GM21526 (cell line): ENCODE data around the gene PIEZO2.

Source experiments
- ATAC-seq: cut with Tn5 transposase; IDR thresholded peaks from one replicate; pipeline ENCODE4 v1.9.1; 2021; ENCODE audit warnings: moderate library complexity; ENCODE audit not compliant: unreplicated experiment, low FRiP score

Gene PIEZO2

DNA sequence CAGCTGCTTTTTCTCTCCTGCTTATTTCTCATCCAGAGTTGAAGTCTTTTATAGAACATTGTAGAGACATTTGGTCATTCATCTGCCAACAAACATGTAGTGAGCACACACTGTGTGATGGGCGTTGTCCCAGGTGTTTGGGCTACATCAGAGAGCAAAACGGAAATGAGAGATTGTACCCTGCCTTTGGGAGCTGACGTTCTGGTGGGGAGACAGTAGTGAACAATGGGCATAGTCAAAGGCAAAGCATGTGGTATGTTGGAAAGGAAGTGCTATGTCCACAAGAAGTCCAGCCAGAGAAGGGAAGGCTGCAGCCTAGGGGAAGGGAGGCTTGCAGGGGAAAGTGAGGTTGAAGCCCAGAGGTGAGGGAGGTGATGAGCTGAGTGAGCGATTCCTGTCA is 78.1 kb downstream of the PIEZO2 start:
- ATAC-seq: no peak

DNA sequence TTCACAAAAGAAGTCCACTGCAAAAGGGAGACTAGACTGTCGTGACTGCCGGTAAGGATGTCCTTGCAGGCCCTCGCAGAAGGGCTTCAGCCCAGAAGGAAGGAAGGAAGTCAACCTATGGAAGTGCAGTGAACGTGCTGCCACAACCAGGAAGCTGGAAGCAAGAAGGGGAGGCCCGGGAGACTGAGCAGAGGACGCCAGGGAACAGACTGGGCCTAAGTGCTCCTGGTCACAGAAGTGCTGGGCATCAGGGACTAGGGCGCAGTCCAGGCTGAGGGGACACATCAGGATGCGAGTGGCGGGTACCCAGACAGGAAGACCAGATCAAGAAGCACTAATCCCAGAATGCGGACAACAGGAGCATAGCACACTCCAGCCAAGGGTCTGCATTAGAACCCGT is 78.8 kb downstream of the PIEZO2 start:
- no peak for ATAC-seq

DNA sequence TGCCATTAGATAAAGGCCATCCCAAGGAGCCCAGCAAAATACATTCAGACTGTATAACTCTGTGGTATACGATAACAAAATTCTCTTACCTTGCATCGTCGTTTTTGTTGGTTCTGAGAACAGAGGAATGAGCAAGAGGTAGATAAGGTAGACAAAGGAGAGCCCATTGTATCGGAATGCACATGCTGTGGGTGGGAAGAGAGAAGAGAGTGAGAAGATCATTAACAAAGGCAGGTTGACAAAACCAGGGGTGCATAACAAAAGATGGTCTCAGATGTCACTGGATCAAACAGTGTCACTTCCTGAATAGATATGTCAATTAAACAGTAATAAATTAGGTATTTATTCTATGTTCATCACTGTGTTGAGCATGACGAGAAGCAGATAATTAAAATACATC is 83.3 kb downstream of the PIEZO2 start:
- ATAC-seq: no peak

DNA sequence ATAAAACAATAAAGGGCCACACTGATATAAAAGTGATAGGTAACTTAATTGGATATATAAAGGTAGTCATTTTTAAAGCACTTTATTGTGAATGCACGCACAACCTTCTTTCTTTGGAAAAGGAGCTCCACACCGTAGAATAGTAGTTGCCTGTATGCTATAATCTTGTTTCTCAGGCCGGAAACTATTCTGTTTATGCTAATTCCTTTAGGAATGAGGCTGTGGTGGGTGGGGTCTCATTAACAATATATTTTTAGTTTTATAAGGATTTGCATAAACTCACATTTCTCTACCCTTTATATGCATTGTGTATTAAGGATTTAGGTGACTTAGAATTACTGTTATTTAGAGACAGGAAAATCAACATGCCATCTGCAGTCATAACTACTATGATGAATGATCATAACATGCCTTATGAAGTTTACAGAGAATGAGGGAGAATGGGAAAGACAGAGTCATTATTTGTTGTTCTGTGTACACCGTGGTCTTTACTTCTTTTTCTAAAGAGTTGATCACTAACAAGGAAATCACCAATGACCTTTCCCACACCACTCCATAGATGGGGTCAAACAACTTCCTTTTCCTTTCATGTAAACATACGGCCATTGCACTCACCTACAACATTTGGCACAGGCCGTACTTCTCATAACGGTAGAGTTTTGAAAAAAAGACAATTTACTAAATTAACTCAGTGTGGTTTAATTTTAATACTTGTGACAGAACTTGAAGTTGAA is 84.5 kb downstream of the PIEZO2 start:
- ATAC-seq: no peak

DNA sequence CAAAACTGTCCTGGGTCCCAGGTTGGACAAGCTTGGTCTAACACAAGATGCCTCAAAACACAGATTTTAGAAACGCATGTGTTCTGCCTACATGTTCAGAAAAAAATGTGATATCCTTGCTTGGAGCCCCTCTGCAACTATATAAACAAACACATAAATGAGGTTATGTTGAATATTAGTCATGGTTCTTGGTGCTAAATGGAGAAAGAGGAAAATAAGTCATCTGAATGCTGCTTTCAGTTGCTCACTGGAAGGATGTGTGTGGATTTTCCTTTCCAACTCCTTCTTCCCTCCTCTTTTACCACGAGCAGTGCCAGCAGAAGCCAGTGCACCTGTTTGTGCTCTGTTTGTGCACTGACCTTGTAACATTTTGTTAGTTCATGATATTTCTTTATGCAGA is 85.3 kb downstream of the PIEZO2 start:
- no peak for ATAC-seq

DNA sequence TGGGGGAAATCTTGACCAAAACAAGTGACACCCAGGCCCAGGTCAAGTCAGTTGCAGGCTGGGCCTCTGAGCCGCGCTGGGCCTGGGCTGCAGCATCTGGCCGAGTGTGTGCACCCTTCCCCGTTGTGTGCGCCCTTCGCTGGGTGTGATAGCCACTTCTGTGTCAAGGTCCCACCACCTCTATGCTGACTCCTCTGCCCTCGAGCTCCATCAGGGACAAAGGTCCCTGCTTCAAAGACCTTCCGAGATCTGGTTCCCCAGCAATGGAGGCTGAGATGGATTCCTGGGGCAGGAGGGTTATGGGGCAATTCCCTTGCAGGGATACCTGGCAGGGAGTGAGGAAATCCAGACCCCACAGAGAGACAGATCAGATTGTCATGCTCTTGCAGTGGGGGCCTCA is 93.6 kb downstream of the PIEZO2 start:
- no peak for ATAC-seq

DNA sequence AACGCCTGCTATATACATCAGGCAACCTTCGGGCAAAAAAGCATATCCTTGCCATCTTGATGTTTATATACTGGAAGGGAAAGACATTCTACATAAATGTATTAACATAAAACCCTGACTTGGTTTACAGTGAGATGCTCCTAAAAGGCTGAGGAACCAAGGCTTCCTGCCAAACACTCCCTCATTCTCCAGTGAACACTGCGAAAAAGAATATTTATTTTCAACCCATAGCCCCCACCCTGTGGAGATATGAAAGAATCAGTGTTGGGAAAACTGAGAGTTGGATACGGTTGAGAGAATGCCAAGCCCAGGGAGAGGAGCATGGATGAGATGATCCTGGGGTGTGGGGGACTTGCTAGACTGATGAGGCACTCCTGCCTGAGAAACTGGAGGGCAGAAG is 94.9 kb downstream of the PIEZO2 start:
- ATAC-seq: no peak

DNA sequence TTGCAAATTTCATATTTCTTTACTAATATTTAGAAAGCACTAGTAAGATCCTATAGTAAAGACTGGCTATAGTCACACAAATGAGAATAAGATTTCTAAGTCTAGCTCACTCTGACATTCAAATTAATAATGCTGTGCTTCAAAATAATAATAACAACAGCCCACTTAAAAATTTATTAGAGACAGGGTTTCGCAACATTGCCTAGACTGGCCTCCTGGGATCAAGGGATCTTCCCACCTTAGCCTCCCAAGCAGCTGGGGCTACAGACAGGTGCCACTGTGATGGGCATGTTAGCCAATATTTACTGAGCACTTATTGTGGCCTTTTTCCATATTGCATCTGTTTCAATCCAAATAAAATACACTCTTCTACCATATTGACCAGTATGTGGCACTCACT is 96.1 kb downstream of the PIEZO2 start:
- ATAC-seq: no peak

DNA sequence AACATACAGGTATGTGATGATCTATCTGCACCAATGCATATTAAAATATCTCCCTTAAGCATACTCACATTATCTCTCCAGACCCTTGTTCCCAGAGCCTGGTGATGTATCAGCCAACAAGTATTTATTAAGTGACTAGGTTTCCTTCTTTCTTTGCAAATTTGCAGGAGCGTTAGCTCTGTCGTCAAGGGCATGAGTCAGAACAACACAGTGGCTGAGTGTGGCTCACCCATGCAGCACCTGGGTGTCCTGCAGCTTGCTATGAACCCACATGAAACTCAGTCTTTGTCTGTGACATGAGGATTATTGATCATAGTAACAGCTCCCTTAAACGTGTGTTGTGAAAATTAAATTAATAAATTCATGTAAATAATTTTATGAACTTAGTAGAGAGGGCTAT is 96.6 kb downstream of the PIEZO2 start:
- ATAC-seq: no peak

DNA sequence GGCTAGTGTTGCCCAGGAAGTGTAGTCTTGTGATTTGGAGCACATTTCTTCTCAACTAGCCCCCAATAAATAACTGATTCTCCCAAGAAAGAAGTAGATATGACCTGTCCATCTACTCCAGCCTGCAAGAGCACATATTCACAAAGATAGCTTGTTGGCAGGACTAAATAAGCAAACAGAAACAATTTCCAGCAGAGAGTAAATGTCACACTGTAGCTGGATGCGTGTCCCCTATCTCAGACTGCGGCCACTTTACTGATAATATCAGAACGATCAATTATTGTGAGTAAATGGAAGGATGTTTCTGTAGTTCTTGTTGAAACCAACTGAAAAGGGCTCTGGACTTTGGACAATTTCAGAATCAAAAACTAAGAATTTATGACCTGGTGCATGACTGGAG is 97.9 kb downstream of the PIEZO2 start:
- ATAC-seq: no peak

DNA sequence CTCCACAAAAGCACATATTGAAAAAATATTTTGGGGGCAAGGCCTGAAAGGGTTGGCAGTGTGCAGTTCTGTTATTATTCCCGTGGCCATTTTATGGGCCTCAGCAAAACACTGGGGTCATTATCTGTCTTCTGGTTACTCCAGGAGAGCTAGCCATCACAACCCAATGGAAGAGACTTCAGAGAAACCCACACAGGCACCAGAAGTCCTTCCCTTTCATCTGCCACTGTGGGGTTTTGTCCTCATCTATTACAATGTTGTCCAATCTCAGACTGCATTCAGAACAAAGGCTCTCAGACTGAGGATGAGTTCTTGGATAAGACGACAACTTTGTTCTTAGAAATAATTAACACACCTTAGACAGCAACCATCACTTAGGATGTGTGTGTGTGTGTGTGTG is 98.4 kb downstream of the PIEZO2 start:
- no peak for ATAC-seq

DNA sequence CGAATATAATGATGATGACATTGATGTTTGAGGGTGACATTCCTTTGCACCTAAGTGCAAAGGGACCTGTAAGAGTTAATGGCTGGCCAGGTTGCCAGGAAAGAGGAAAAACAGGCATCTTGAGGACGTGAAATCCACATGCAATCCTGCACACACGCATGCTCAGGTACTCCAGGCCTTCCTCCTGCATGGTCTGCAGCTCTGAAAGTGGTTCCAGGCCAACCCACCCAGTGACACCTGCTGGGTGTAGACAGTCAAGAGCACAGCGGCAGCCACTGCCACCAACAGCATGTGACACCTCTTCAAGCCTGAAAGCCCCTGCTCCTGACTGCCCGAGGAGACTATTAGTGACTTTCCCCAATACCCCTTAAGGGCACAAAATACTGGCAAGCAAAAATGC is 101.6 kb downstream of the PIEZO2 start:
- no peak for ATAC-seq

DNA sequence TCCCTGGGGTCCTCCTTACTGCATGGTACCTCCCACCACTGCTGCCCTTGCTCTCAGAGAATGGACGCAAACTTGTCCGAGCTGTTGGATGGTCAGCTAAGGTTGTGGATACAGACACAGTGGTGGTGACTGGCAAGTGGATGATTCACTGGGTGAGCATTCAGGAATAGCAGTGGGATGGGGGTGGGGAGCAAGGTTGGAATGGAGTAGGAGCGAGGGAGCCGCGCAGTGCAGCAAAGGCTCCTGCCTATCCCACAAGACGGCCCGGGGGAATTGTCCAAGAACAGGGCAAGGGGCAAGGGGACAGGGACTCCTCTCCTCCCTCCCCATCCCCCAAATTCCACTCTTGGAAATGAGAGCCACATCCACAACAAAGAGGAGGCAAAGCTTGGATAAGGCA is 102.2 kb downstream of the PIEZO2 start:
- ATAC-seq: no peak

DNA sequence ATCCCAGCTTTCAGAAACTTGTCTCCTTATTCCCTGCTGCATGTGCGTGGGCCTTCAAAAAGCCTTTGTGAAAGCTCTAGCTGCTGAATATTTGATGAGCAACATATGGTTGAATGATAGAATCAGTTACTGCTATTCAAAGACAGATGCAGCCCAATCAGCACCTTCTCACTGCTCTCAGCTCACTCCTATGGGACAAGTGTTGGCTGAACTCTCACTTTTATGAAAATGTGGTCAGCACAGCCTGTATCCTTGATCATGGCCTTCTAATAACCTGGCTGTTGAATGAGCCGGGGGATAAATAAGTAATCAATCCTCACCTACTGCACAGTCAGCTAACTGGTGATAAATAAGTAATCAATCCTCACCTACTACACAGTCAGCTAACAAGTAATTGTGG is 103.2 kb downstream of the PIEZO2 start:
- ATAC-seq: no peak

DNA sequence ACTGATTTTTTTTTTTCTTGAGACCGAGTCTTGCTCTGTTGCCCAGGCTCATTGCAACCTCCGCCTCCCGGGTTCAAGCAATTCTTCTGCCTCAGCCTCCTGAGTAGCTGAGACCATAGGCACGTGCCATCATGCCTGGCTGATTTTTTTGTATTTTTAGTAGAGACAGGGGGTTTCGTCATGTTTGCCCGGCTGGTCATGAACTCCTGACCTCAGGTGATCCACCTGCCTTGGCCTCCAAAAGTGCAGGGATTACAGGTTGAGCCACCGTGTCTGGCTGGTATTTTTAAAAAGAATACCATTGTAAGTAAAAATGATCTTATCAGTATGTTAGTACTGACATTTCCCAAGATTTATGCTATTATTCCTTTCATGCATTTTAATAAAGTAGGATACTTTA is 105.7 kb downstream of the PIEZO2 start:
- no peak for ATAC-seq

DNA sequence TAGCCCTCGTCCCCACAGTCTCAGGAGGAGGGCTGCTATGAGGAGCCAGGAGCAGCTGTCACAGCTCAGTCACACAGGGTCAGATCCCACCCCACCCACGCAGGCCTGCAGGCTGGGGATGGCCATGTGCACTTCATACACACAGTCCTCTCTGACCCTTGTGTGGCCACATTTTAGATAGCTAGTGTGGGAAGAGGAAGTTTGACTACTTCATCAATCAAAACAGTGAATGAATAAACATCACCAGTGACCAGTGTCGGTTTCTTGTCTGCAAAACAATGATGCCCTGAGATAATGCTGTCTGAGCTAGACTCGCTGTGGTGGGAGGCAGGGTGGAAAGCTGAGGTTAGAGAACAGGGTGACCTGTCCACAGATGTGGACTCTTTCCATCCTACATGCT is 107.1 kb downstream of the PIEZO2 start:
- ATAC-seq: no peak

DNA sequence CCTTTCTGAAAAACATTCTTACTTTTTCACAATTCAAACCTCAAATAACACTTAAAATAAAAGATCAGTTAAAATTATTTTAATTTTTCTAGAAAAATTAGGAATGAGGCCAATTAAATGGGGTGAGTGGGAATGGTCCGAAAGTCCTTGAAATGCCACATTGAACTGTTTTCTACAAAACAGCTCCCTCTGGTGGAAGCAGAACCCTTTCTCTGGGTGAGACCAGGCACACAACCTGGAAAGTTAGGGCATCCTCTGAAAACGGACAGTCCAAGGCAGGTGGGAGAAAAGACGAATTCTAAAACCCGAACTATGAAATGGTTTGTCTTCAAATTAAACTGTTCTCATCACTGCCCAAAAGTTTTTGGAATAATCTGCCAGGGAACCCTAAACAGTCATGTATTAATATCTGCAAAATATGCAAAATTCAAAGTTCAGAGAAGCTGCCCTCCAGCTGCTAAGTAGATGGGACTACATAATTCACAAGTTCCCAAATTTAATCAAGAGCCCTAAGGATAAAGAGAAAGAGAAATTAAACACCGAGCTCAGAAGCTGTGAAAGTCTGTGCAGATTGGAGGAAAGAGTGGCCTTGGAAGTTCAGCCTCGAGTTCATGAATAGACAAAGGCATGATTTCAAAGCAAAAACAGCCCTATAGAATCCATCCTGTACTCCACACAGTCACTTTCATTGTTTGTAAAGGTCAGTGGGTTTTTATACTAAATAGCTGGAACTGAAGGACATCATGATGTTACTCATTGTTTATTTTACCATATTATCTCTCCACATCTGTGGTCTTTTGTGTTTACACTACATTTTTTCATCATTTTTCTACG is 108.3 kb downstream of the PIEZO2 start:
- no peak for ATAC-seq

DNA sequence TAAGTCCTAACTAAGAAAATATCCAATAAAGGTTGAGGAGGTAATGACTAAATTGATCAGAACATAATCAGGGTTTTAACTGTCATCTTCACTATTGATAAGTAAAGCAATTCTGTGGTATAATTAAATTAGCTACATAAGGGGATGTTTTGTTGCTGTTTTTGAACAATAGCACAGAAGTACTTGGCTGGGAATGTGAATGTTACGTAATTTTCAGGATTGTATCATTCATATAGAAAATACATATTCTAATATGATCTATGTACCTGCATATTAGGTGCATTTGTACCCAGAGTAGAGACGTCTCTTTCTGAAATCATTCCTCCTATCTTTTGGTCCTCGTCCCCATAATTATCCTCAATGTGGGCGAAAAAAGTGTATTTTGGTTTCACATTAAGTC is 109.0 kb downstream of the PIEZO2 start:
- ATAC-seq: no peak

DNA sequence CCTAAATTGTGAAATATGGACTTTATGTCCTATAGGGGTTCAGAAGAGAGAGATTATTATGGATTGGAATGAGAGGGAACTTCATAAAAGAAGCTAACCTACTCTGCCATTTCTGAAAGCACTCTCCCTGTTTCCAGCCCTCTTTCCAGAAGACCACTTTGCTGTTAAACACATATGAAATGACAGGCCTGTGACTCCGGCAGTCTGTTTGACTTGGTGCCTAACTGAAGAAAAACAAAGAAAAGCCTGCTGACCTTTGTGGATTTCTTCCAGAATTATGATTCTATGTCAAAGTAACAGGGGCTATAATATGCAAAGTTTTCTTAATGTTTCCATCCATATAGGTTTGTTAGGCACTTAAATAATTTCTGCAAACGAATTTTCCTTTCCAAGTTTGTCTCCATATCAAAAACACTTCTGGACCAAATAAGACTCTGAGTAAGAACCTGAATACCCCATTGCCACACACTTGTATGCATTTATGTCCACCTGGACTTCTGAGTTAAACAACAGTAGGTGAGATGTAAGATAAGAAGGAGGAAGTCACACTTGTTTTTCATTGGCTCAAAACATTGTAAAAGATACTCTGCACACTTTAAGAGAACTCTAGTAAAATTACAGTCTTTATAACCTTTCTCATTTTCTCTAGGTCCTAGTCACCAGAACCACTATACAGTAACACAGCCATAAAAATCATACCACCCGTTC is 111.7 kb downstream of the PIEZO2 start:
- ATAC-seq: no peak

DNA sequence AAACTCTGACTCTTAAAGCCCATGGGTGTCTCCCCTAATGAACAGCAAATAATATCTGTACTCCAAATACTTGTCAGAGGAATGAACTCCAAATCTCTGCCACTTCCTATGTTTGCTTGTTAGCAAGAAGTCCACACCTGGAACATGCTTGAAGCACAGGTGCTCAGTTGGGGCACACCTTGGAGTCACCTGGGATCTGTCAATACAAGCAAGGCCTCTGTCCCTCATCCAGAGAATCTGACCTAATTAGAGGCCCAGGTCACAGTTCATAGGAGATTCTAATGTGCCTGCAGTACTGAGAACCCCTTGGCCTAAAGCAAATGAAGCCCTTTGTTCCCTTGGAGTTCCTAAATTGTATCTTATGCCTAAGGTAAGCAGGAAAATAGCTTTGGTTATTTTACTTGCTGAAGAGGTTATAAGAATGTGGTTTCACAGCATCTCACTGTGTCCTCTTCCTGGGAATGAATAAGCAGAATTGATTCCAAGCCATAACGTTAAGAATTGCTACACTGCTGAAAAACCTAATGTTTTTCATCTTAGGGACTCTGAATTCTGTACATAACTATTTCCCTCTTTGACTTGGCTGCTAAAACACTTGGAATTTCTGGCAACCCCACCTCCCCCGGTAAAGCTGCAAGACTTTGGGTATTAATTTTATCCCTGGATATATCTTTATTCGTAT is 113.4 kb downstream of the PIEZO2 start:
- no peak for ATAC-seq

DNA sequence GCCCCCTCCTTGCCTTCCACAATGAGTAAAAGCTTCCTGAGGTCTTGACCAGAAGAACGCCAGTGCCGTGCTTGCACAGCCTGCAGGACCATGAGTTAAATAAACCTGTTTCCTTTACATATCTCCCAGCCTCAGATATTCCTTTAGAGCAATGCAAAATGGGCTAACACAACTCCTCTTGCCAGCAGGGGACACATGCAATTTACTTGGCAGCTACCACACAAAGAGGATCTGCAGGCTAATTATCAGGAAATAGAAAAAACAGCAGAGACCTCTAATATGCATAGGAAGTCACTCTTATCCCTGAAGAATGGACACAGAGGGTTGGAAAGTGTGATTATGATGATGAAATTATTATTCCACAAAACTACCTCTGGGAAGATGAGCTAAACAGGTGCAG is 114.0 kb downstream of the PIEZO2 start:
- ATAC-seq: no peak
